IMR-90 (cell line): ENCODE data around the gene TXNRD1. TPM values are rescaled to one million over a fixed set of nuclear protein-coding genes. Genes with fewer than 3 reads are reported as not detected.

Experiments
- ATAC-seq: fragments of 200-7000 bp; cut with Tn5 transposase; 2 replicates; pipeline ENCODE4 v1.9.1; 2020; ENCODE audit warnings: low read depth, mild to moderate bottlenecking, moderate library complexity
- BruUV-seq: library from RNA; stranded (reverse); fragments of 400-500 nt; replicated peaks from 2 replicates; lab custom pipeline; 2021; lab: Mats Ljungman, UMichigan
- CTCF ChIA-PET: fragments of 300-600 bp; formaldehyde crosslinking; extraction: SDS; loops from one replicate; lab custom pipeline; 2021; ENCODE audit warnings: antibody characterized with exemption; lab: Yijun Ruan, JAX
- POLR2A ChIA-PET: fragments of 300-600 bp; sonication (Branson Sonifier 250); formaldehyde crosslinking; loops from one replicate; lab custom pipeline; 2022; ENCODE audit warnings: antibody characterized with exemption; ENCODE audit not compliant: unreplicated experiment; lab: Charles Lee
- DNase-seq: peaks from one replicate; pipeline ENCODE4 v3.0.0; 2013
- H2AFZ ChIP-seq: replicated peaks from 2 replicates; pipeline ENCODE3; 2013; ENCODE audit warnings: low read length, mild to moderate bottlenecking; ENCODE audit not compliant: poor library complexity
- H2AK5ac ChIP-seq: 2 replicates; pipeline ENCODE4 v1.6.1; 2013; ENCODE audit warnings: low read depth, low read length, inconsistent platforms
- H2AK9ac ChIP-seq: replicated peaks from 2 replicates; pipeline ENCODE3; 2013; ENCODE audit warnings: mild to moderate bottlenecking, low read depth, low read length, moderate library complexity; ENCODE audit not compliant: poor library complexity
- H2BK120ac ChIP-seq: 2 replicates; pipeline ENCODE4 v1.6.1; 2013; ENCODE audit warnings: low read depth, low read length, inconsistent platforms
- H2BK15ac ChIP-seq: 3 replicates; pipeline ENCODE4 v1.6.1; 2013; ENCODE audit warnings: low read depth, low read length, inconsistent platforms
- H2BK20ac ChIP-seq: 2 replicates; pipeline ENCODE4 v1.6.1; 2013; ENCODE audit warnings: low read depth, mild to moderate bottlenecking, inconsistent platforms, low read length, moderate library complexity
- H2BK5ac ChIP-seq: 2 replicates; pipeline ENCODE4 v1.6.1; 2013; ENCODE audit warnings: mild to moderate bottlenecking, low read depth, low read length, inconsistent platforms; ENCODE audit not compliant: poor library complexity, severe bottlenecking
- H3K14ac ChIP-seq: replicated peaks from 2 replicates; pipeline ENCODE4 v1.6.1; 2013; ENCODE audit warnings: low read depth, low read length, inconsistent platforms
- H3K18ac ChIP-seq: 2 replicates; pipeline ENCODE4 v1.6.1; 2013; ENCODE audit warnings: low read depth, low read length, control low read depth
- H3K23ac ChIP-seq: 2 replicates; pipeline ENCODE4 v1.6.1; 2013; ENCODE audit warnings: low read depth, low read length, inconsistent platforms
- H3K27ac ChIP-seq: 2 replicates; pipeline ENCODE4 v1.5.1; 2013; ENCODE audit warnings: mild to moderate bottlenecking, control low read depth, low read length; ENCODE audit not compliant: insufficient read depth
- H3K27me3 ChIP-seq: 2 replicates; pipeline ENCODE4 v1.6.1; 2013; ENCODE audit warnings: low read length; ENCODE audit not compliant: control insufficient read depth, insufficient read depth
- H3K36me3 ChIP-seq: 2 replicates; pipeline ENCODE4 v1.6.1; 2013; ENCODE audit warnings: low read length, mixed read lengths; ENCODE audit not compliant: control insufficient read depth, insufficient read depth
- H3K4ac ChIP-seq: 2 replicates; pipeline ENCODE4 v1.6.1; 2013; ENCODE audit warnings: low read depth, low read length, inconsistent platforms
- H3K4me1 ChIP-seq: 2 replicates; pipeline ENCODE4 v1.6.1; 2013; ENCODE audit warnings: low read length, mixed read lengths; ENCODE audit not compliant: control insufficient read depth, insufficient read depth
- H3K4me2 ChIP-seq: 2 replicates; pipeline ENCODE4 v1.6.1; 2013; ENCODE audit warnings: low read depth, mild to moderate bottlenecking, control low read depth, low read length, moderate library complexity
- H3K4me3 ChIP-seq: 2 replicates; pipeline ENCODE4 v1.5.1; 2013; ENCODE audit warnings: low read depth, mild to moderate bottlenecking, control low read depth, low read length, moderate library complexity; ENCODE audit not compliant: insufficient read depth
- H3K56ac ChIP-seq: 2 replicates; pipeline ENCODE4 v1.6.1; 2013; ENCODE audit warnings: low read length, inconsistent platforms; ENCODE audit not compliant: insufficient read depth; ENCODE audit errors: extremely low read depth
- H3K79me1 ChIP-seq, 2 experiments: 2 replicates each; pipeline ENCODE4 v1.6.1; 2013; ENCODE audit warnings: low read length in 2 of 2, inconsistent platforms in 1 of 2, low read depth in 1 of 2
- H3K9ac ChIP-seq: 2 replicates; pipeline ENCODE4 v1.6.1; 2013; ENCODE audit warnings: low read depth, low read length, control low read depth
- H3K9me1 ChIP-seq: 2 replicates; pipeline ENCODE4 v1.6.1; 2013; ENCODE audit warnings: low read length, inconsistent platforms; ENCODE audit not compliant: insufficient read depth
- H3K9me3 ChIP-seq: 2 replicates; pipeline ENCODE4 v1.6.1; 2013; ENCODE audit warnings: low read length; ENCODE audit not compliant: control insufficient read depth, insufficient read depth
- H4K20me1 ChIP-seq: 2 replicates; pipeline ENCODE4 v1.6.1; 2013; ENCODE audit warnings: low read length, inconsistent platforms; ENCODE audit not compliant: insufficient read depth
- H4K5ac ChIP-seq: 2 replicates; pipeline ENCODE4 v1.6.1; 2013; ENCODE audit warnings: mild to moderate bottlenecking, low read depth, low read length, control low read depth
- H4K8ac ChIP-seq, 2 experiments: 2 replicates each; pipeline ENCODE4 v1.6.1; 2013; ENCODE audit warnings: low read depth in 2 of 2, low read length in 2 of 2, control low read depth in 1 of 2, inconsistent platforms in 1 of 2
- H4K91ac ChIP-seq: 2 replicates; pipeline ENCODE4 v1.6.1; 2013; ENCODE audit warnings: low read depth, low read length, inconsistent platforms; ENCODE audit not compliant: insufficient read depth
- BHLHE40 ChIP-seq: fragments of 150-350 bp; IDR thresholded peaks from 2 replicates; pipeline ENCODE4 v1.6.1; 2016; ENCODE audit warnings: mild to moderate bottlenecking, low read depth, low read length
- CEBPB ChIP-seq: IDR thresholded peaks from 2 replicates; pipeline ENCODE4 v1.6.1; 2012; ENCODE audit warnings: low read depth, low read length, improper control_type of control experiment
- CHD1 ChIP-seq: IDR thresholded peaks from 2 replicates; pipeline ENCODE4 v1.6.1; 2012; ENCODE audit warnings: low read depth, low read length, improper control_type of control experiment
- CTCF ChIP-seq: conservative IDR thresholded peaks from 2 replicates; pipeline ENCODE4 v1.5.1; 2012; ENCODE audit warnings: mild to moderate bottlenecking, low read depth, low read length, improper control_type of control experiment
- ELK1 ChIP-seq: fragments of 150-350 bp; IDR thresholded peaks from 2 replicates; pipeline ENCODE4 v1.6.1; 2016; ENCODE audit warnings: low read depth, mild to moderate bottlenecking, low read length, moderate library complexity, borderline replicate concordance
- FOS ChIP-seq: fragments of 150-350 bp; IDR thresholded peaks from 2 replicates; pipeline ENCODE4 v1.6.1; 2016; ENCODE audit warnings: low read depth, low read length
- MAFK ChIP-seq: IDR thresholded peaks from 2 replicates; pipeline ENCODE4 v1.6.1; 2012; ENCODE audit warnings: low read depth, low read length, improper control_type of control experiment
- MAZ ChIP-seq: IDR thresholded peaks from 2 replicates; pipeline ENCODE4 v1.6.1; 2012; ENCODE audit warnings: low read depth, mild to moderate bottlenecking, low read length, improper control_type of control experiment, moderate library complexity, borderline replicate concordance
- MXI1 ChIP-seq: IDR thresholded peaks from 2 replicates; pipeline ENCODE4 v1.6.1; 2012; ENCODE audit warnings: low read depth, mild to moderate bottlenecking, low read length, moderate library complexity, borderline replicate concordance
- NFE2L2 ChIP-seq: fragments of 150-350 bp; IDR thresholded peaks from 2 replicates; pipeline ENCODE4 v1.6.1; 2016; ENCODE audit warnings: low read depth, mild to moderate bottlenecking, low read length
- POLR2A ChIP-seq: IDR thresholded peaks from 2 replicates; pipeline ENCODE4 v1.6.1; 2012; ENCODE audit warnings: mild to moderate bottlenecking, low read depth, low read length
- RAD21 ChIP-seq: IDR thresholded peaks from 2 replicates; pipeline ENCODE4 v1.6.1; 2012; ENCODE audit warnings: low read length, improper control_type of control experiment
- RCOR1 ChIP-seq: IDR thresholded peaks from 2 replicates; pipeline ENCODE4 v1.6.1; 2012; ENCODE audit warnings: mild to moderate bottlenecking, low read length, improper control_type of control experiment; ENCODE audit not compliant: insufficient replicate concordance
- RFX5 ChIP-seq: IDR thresholded peaks from 2 replicates; pipeline ENCODE4 v1.8.0; 2012; ENCODE audit warnings: low read depth, mild to moderate bottlenecking, low read length, moderate library complexity
- SMC3 ChIP-seq: fragments of 150-350 bp; IDR thresholded peaks from 2 replicates; pipeline ENCODE4 v1.6.1; 2016; ENCODE audit warnings: low read depth, mild to moderate bottlenecking, antibody characterized with exemption, low read length, moderate library complexity
- USF2 ChIP-seq: fragments of 150-350 bp; IDR thresholded peaks from 2 replicates; pipeline ENCODE4 v1.6.1; 2017; ENCODE audit warnings: mild to moderate bottlenecking, antibody characterized with exemption, low read length, low read depth
- WGBS, 2 experiments: methylation state at CpG; one replicate each; pipeline versions ENCODE4 v1.1.5 to v1.1.7; 2013; ENCODE audit warnings: missing lambda C conversion rate in 2 of 2; ENCODE audit not compliant: insufficient read length in 1 of 2; ENCODE audit errors: extremely low coverage in 2 of 2; 5-methylcytosine and 5-hydroxymethylcytosine counted together
- dilution Hi-C: fragments of 300-500 bp; cut with HindIII; formaldehyde crosslinking; loops from one replicate; pipeline ENCODE4 v1.14.3; 2018; ENCODE audit warnings: low sequenced_read_pairs; ENCODE audit not compliant: unreplicated experiment
- in situ Hi-C: fragments of 300-500 bp; cut with MboI; formaldehyde crosslinking; loops from 3 replicates; pipeline ENCODE4 v1.14.3; 2019; ENCODE audit warnings: low sequenced_read_pairs, inconsistent platforms, mixed read lengths
- intact Hi-C: fragments of 100-400 bp; cut with micrococcal nuclease; formaldehyde crosslinking; loops from 2 replicates; pipeline ENCODE4 v1.10.0; 2022
- polyA plus RNA-seq, 3 experiments: library from polyadenylated mRNA; depleted of rRNA; stranded (reverse); fragments of >200 nt; gene quantifications; 2 replicates each; pipeline ENCODE4 v1.2.3, GENCODE V29; 2012; ENCODE audit warnings: low replicate concordance in 1 of 3
- total RNA-seq: library from RNA; depleted of rRNA; stranded (reverse); fragments of >200 nt; gene quantifications from 2 replicates; pipeline ENCODE4 v1.2.3, GENCODE V29; 2012

The TXNRD1 gene
- total and polyA plus RNA-seq, 2 of the 4 experiments (the other 2 are of a cell fraction): 379 to 582 TPM

- Histone ChIP-seq H2AK9ac (no peak overlapping the region), H3K18ac (no peak overlapping the region), H4K20me1 (peaks cover 83% of the 10 kb centered on the region), H3K14ac (no peak overlapping the region; the same call in 1 of the 2 replicates), H3K79me1 (peaks cover 50 to 67% of the 10 kb centered on the region in 2 experiments), H2BK20ac (no peak overlapping the region), H3K27ac (no peak overlapping the region), H3K27me3 (no peaks in the 10 kb centered on the region), H3K56ac (no peak overlapping the region), H2AFZ (no peak overlapping the region), H4K5ac (no peak overlapping the region), H2AK5ac (no peak overlapping the region), H4K91ac (no peak overlapping the region), H3K9me1 (peaks cover 11% of the 10 kb centered on the region), H3K36me3 (peaks cover 67% of the 10 kb centered on the region), H3K9me3 (no peaks in the 10 kb centered on the region), H3K23ac (no peak overlapping the region), H2BK5ac (no peak overlapping the region), H2BK120ac (no peak overlapping the region), H2BK15ac (no peak overlapping the region), H3K4me2 (no peak overlapping the region), H3K4me3 (no peak overlapping the region), H3K9ac (no peak overlapping the region), H3K4ac (no peak overlapping the region), H4K8ac (no peak overlapping the region), H3K4me1 (peaks cover 7% of the 10 kb centered on the region; the same call in 1 of the 2 replicates)
- dilution Hi-C loops (no loop called here), intact Hi-C loops (no loop called here), in situ Hi-C loops (no loop called here)
- ATAC-seq (no peak), DNase-seq (no peak)
- 95% methylated on average over 9 of the region's 12 CpGs; no CpG with 5 or more reads in 1 of the 2 experiments for WGBS, 2 experiments
- ChIA-PET POLR2A (no interaction called here), CTCF (no interaction called here)
- no TSS peak for BruUV-seq
- no peak for TF ChIP-seq NFE2L2
- no peak for TF ChIP-seq FOS
- TF ChIP-seq RCOR1: no peak
- TF ChIP-seq CTCF: no peak
- no peak for TF ChIP-seq CEBPB
- no peak for TF ChIP-seq MAFK
- no peak for TF ChIP-seq MAZ
- no peak for TF ChIP-seq ELK1
- TF ChIP-seq POLR2A: no peak
- no peak for TF ChIP-seq RAD21
- TF ChIP-seq MXI1: no peak
- no peak for TF ChIP-seq RFX5
- no peak for TF ChIP-seq CHD1
- no peak for TF ChIP-seq SMC3
- no peak for TF ChIP-seq USF2
- no peak for TF ChIP-seq BHLHE40
Measured at GRCh38 chr12:104342635-104343249, 127.2 kb downstream of the TXNRD1 start.
